ENCODE measurements around the gene MYO9B.
"Not testable (repeated sequence)": the region's sequence is repeated elsewhere in the genome, so short reads cannot be mapped to it uniquely, and the experiment has no call there.

Gene MYO9B

DNA sequence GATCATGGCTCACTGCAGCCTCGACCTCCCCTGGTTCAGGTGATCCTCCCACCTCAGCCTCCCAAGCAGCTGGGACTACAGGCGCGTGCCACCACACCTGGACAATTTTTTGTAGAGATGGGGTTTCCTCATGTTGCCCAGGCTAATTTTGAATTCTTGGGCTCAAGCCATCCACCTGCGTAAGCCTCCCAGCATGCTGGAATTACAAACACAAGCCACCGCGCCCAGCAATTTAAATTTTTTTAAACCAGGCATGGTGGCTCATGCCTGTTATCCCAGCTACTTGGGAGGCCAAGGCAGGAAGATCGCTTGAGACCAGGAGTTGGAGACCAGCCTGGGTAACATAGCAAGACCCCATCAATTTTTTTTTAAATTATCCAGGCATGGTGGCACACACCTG is 79.7 kb downstream of the MYO9B start:
- no peak for DNase-seq

DNA sequence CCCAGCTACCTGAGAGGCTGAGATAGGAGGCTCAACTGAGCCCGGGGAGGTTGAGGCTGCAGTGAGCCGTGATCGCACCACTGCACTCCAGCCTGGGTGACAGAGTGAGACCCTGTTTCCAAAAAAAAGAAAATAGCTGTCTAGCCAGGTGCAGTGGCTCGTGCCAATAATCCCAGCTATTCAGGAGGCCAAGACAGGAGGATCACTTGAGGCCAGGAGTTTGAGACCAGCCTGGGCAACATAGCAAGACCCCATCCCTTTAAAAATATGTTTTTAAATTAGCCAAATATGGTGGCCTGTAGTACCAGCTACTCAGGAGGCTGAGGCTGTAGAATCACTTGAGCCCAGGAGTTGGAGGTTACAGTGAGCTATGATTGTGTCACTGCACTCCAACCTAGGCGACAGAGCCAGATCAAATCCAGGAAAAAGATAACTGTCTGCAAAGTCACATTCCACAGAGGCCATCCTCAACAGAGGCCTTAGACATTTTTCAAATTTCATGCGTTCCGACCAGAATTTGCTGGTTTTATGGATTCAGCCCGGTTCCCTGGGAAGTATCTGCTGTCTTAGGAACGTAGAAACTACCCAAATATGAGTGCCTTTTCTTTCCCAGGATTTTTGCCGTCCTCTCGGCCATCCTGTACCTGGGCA is 80.8 kb downstream of the MYO9B start:
- no peak for DNase-seq

- DNase-seq = no peak
Measured at GRCh38 chr19:17156947-17157302, 81.3 kb downstream of the MYO9B start.

- no peak for DNase-seq
Measured at GRCh38 chr19:17158584-17158983, 83.0 kb downstream of the MYO9B start.

DNA sequence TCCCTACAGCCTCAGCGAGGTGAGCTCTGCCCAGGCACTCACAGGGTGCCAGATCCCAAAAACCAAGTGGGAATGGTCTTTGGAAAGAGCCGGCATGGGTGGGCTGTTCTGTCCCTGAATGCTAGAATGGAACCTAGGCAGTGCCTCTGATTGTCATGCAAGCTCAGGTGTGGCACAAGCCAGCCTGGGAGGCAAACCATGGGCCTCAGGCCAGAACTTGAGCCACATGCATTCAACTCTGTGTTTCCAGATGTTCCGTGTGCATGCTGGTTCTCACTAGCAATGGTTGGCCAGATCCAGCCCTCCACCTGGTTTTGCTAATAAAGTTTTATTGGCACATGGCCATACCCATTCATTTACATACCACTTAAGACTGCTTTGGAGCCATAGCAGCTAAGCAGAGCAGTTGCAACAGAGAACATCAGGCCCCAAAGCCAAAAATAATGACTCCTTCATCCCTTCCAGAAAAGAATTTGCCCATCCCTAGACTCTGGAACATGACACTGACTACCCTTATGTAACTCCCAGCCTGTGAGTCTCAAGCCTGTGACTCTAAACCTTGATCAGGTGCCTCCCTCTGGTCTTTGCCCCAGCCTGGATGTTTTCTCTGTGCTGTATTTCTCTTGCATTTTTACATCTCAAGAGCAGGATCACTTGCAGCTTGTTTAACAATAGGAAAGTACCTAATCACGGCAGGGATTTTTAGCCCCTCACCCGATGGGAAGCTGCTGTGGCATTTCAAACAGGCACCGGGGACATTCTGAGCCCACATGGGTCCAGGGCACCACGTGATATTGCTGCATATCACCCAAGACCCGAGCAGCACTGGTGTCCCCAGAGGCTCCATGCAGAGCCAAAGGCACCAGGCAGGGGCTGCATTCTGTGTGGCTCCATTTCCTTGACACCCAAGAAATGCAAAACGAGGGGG is 84.2 kb downstream of the MYO9B start:
- no peak for DNase-seq

DNA sequence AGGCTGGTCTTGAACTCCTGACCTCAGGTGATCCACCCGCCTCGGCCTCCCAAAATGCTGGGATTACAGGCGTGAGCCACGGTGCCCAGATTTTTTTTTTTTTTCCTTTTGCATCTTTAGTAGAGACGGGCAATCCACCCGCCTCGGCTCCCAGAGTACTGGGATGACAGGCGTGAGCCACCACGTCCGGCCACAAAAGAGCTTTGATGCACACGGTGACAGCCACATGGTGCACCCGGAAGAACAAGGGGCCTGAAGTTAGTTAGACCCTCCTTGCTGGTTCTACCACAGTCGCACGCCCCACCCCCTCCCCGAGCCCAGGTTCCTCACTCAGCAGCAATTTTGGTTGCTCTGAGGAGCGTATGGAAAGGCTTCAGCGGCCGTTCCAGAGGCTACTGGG is 85.3 kb downstream of the MYO9B start:
- no peak for DNase-seq

- not testable (repeated sequence) for DNase-seq
Measured at GRCh38 chr19:17162131-17162530, 86.6 kb downstream of the MYO9B start.

DNA sequence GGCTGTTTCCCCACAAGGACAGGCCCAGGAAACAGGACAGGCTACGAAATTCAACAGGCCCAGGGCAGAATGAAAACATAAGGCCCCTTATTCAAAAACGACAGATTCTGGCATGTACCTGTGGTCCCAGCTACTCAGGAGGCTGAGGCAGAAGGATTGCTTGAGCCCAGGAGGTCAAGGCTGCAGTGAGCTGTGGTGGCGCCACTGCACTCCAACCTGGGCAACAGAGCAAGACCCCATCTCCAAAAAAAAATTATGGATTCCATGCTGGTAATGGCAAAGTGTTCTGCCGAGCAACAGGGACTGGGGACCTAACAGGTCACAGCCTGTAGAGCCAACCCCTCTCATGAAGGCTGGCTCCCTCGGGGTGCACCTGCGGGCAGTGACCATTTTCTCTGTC is 87.0 kb downstream of the MYO9B start:
- no peak for DNase-seq

GRCh38 chr19:17163652-17164051 is 88.1 kb downstream of the MYO9B start:
- DNase-seq = no peak

GRCh38 chr19:17164639-17165038 is 89.1 kb downstream of the MYO9B start:
- DNase-seq = no peak

GRCh38 chr19:17165715-17166114 is 90.1 kb downstream of the MYO9B start:
- DNase-seq = no peak

- DNase-seq = no peak
Measured at GRCh38 chr19:17170538-17171297, 95.1 kb downstream of the MYO9B start.

DNA sequence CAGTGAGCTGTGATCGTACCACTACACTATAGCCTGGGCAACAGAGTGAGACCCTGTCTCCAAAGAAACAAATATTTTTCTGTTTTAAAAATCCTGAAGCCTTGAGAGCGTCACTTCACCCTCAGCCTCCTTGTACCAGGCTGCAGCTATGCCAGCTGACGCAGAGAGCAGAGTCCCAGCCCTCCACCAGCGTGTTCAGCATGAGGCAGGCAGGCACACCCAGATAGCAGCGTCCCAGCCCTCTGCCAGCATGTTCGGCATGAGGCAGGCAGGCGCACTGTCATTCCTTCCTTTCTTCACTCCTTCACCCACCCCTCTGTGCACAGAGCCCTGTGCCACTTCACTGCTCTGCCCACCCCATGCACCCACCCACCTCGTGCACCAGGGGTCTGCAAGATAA is 96.3 kb downstream of the MYO9B start:
- DNase-seq = no peak

- DNase-seq = no peak
Measured at GRCh38 chr19:17172624-17173345, 97.2 kb downstream of the MYO9B start.

GRCh38 chr19:17178291-17178690 is 102.7 kb downstream of the MYO9B start:
- DNase-seq = no peak

DNA sequence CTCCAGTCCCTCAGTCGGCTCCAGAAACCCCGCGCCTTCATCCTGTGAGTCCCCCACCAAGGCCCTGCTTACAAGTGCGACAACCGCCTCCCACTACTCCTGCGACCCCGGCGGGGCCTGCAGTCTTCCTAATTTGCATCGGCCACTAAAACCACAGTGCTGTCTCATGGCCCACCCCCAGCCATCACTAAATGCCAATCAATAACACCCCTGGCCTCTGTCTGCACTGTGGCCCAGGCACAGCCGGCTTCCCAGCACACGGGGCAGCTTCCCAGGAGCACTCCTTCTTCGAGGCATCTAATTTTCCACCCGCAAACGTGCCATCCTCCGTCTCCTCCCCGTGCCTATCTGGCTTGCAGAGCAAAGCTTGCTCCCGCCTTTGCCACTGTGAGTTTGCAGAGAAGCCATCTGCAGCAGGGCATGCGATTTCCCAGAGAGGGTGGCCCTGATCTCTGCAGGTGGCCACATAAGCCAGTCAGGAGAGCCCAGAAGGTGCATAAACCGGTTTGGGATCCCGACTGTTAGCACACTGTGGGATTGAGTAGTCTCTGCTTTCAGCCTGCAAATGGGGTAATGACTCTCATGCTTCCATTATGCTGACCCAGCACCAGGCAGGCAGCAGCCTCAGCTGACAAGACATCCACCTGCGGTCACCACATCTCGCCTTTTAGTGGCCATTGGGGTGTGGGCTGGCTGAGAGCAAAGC is 105.6 kb downstream of the MYO9B start:
- no peak for DNase-seq

GRCh38 chr19:17183271-17183761 is 107.7 kb downstream of the MYO9B start:
- no peak for DNase-seq

GRCh38 chr19:17183858-17184321 is 108.3 kb downstream of the MYO9B start:
- no peak for DNase-seq

DNA sequence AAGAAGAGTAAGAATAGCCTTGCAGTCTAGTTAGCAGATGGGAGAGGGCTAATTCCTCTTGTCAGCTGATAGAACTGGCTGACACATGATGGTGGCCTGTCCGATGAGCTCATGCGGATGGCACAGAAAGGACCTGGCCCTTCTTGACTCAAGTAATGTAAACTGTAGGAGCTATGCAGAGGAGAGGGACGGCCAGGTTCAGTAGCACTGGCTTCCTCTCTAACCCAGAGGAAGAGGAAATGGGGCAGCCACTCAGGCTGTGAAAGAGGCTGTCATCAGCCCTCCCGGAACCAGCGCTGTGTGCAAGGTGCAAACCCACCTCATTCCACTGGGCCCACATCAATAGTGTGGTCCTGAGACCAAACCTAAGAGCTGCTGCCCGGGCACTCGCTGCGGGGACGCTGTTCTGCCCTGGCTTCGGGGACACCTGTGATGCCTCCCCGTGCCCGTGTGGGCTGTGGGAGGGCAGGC is 108.8 kb downstream of the MYO9B start:
- DNase-seq = no peak

GRCh38 chr19:17185590-17185989 is 110.0 kb downstream of the MYO9B start:
- no peak for DNase-seq

- DNase-seq = not testable (repeated sequence)
Measured at GRCh38 chr19:17191736-17192135, 116.2 kb downstream of the MYO9B start.

GRCh38 chr19:17192751-17193150 is 117.2 kb downstream of the MYO9B start:
- DNase-seq = no peak

Measured in NCI-H2081 treated with DMSO at 0.1 percent for 48 hours (cell line).